ENCODE results near the gene MTUS2.
"Not testable (repeated sequence)": the region's sequence is repeated elsewhere in the genome, so short reads cannot be mapped to it uniquely, and the experiment has no call there.

Gene MTUS2

GRCh38 chr13:29345860-29346582 lies 525.9 kb downstream of the MTUS2 start:
- not testable (repeated sequence) for H3K27ac Mint-ChIP-seq; H3K27me3 Mint-ChIP-seq (ENCODE audit: low read depth); H3K36me3 Mint-ChIP-seq (ENCODE audit: low read depth); H3K4me3 Mint-ChIP-seq; H3K9me3 Mint-ChIP-seq; H3K4me1 Mint-ChIP-seq (ENCODE audit: low read depth)

- Mint-ChIP-seq H3K27ac (no peak overlapping the region), H3K4me1 (ENCODE audit: low read depth) (no peaks in the 10 kb centered on the region), H3K9me3 (no peaks in the 10 kb centered on the region), H3K36me3 (ENCODE audit: low read depth) (no peaks in the 10 kb centered on the region), H3K27me3 (ENCODE audit: low read depth) (peaks cover 10% of the 10 kb centered on the region), H3K4me3 (no peak overlapping the region)
These were observed 534.9 kb downstream of the MTUS2 start for GRCh38 chr13:29355029-29355428.

- Mint-ChIP-seq H3K36me3 (ENCODE audit: low read depth) (no peaks in the 10 kb centered on the region), H3K9me3 (no peaks in the 10 kb centered on the region), H3K27me3 (ENCODE audit: low read depth) (peaks cover 5% of the 10 kb centered on the region), H3K4me1 (ENCODE audit: low read depth) (no peaks in the 10 kb centered on the region), H3K27ac (no peak overlapping the region), H3K4me3 (no peak overlapping the region)
These were observed 539.0 kb downstream of the MTUS2 start for GRCh38 chr13:29359181-29359580.

- Mint-ChIP-seq H3K36me3 (ENCODE audit: low read depth) (no peaks in the 10 kb centered on the region), H3K4me3 (no peak overlapping the region), H3K4me1 (ENCODE audit: low read depth) (no peaks in the 10 kb centered on the region), H3K27ac (no peak overlapping the region), H3K27me3 (ENCODE audit: low read depth) (peaks cover 9% of the 10 kb centered on the region), H3K9me3 (no peaks in the 10 kb centered on the region)
These were observed 541.6 kb downstream of the MTUS2 start for GRCh38 chr13:29361716-29362115.

- no peak overlapping the region for H3K4me3 Mint-ChIP-seq
- H3K4me1 Mint-ChIP-seq (ENCODE audit: low read depth) = no peaks in the 10 kb centered on the region
- H3K27me3 Mint-ChIP-seq (ENCODE audit: low read depth) = peaks cover 9% of the 10 kb centered on the region
- H3K36me3 Mint-ChIP-seq (ENCODE audit: low read depth) = no peaks in the 10 kb centered on the region
- H3K27ac Mint-ChIP-seq = no peak overlapping the region
- no peaks in the 10 kb centered on the region for H3K9me3 Mint-ChIP-seq
These were observed 542.9 kb downstream of the MTUS2 start for GRCh38 chr13:29362849-29363604.

- Mint-ChIP-seq H3K27ac (no peak overlapping the region), H3K9me3 (no peaks in the 10 kb centered on the region), H3K4me1 (ENCODE audit: low read depth) (no peaks in the 10 kb centered on the region), H3K4me3 (no peak overlapping the region), H3K27me3 (ENCODE audit: low read depth) (peaks cover 12% of the 10 kb centered on the region), H3K36me3 (ENCODE audit: low read depth) (no peaks in the 10 kb centered on the region)
These were observed 549.1 kb downstream of the MTUS2 start for GRCh38 chr13:29369060-29369743.

- Mint-ChIP-seq H3K9me3 (peaks cover 19% of the 10 kb centered on the region), H3K4me1 (ENCODE audit: low read depth) (no peaks in the 10 kb centered on the region), H3K27ac (no peak overlapping the region), H3K36me3 (ENCODE audit: low read depth) (no peaks in the 10 kb centered on the region), H3K27me3 (ENCODE audit: low read depth) (no peaks in the 10 kb centered on the region), H3K4me3 (no peak overlapping the region)
These were observed 559.1 kb downstream of the MTUS2 start for GRCh38 chr13:29379281-29379680.

- Mint-ChIP-seq H3K4me1 (ENCODE audit: low read depth) (no peaks in the 10 kb centered on the region), H3K4me3 (no peak overlapping the region), H3K36me3 (ENCODE audit: low read depth) (no peaks in the 10 kb centered on the region), H3K27ac (no peak overlapping the region), H3K27me3 (ENCODE audit: low read depth) (no peaks in the 10 kb centered on the region), H3K9me3 (peaks cover 19% of the 10 kb centered on the region)
These were observed 559.7 kb downstream of the MTUS2 start for GRCh38 chr13:29379865-29380264.

- Mint-ChIP-seq H3K27ac (no peak overlapping the region), H3K27me3 (ENCODE audit: low read depth) (no peaks in the 10 kb centered on the region), H3K36me3 (ENCODE audit: low read depth) (no peaks in the 10 kb centered on the region), H3K4me3 (no peak overlapping the region), H3K9me3 (peaks cover 19% of the 10 kb centered on the region), H3K4me1 (ENCODE audit: low read depth) (no peaks in the 10 kb centered on the region)
These were observed 561.9 kb downstream of the MTUS2 start for GRCh38 chr13:29382021-29382420.

- Mint-ChIP-seq H3K36me3 (ENCODE audit: low read depth) (no peaks in the 10 kb centered on the region), H3K27ac (no peak overlapping the region), H3K4me1 (ENCODE audit: low read depth) (no peaks in the 10 kb centered on the region), H3K4me3 (no peak overlapping the region), H3K27me3 (ENCODE audit: low read depth) (no peaks in the 10 kb centered on the region), H3K9me3 (peaks cover 9% of the 10 kb centered on the region)
These were observed 563.3 kb downstream of the MTUS2 start for GRCh38 chr13:29383476-29383875.

GRCh38 chr13:29384466-29384865 lies 564.3 kb downstream of the MTUS2 start:
- no peaks in the 10 kb centered on the region for H3K36me3 Mint-ChIP-seq (ENCODE audit: low read depth)
- peaks cover 2% of the 10 kb centered on the region for H3K9me3 Mint-ChIP-seq
- H3K4me1 Mint-ChIP-seq (ENCODE audit: low read depth) = no peaks in the 10 kb centered on the region
- H3K27me3 Mint-ChIP-seq (ENCODE audit: low read depth) = no peaks in the 10 kb centered on the region
- no peak overlapping the region for H3K4me3 Mint-ChIP-seq
- H3K27ac Mint-ChIP-seq = no peak overlapping the region

GRCh38 chr13:29384871-29385270 lies 564.7 kb downstream of the MTUS2 start:
- Mint-ChIP-seq H3K4me3 (no peak overlapping the region), H3K27me3 (ENCODE audit: low read depth) (no peaks in the 10 kb centered on the region), H3K36me3 (ENCODE audit: low read depth) (no peaks in the 10 kb centered on the region), H3K27ac (no peak overlapping the region), H3K4me1 (ENCODE audit: low read depth) (no peaks in the 10 kb centered on the region), H3K9me3 (no peaks in the 10 kb centered on the region)

- Mint-ChIP-seq H3K9me3 (no peaks in the 10 kb centered on the region), H3K36me3 (ENCODE audit: low read depth) (no peaks in the 10 kb centered on the region), H3K4me1 (ENCODE audit: low read depth) (no peaks in the 10 kb centered on the region), H3K27me3 (ENCODE audit: low read depth) (no peaks in the 10 kb centered on the region), H3K27ac (no peak overlapping the region), H3K4me3 (no peak overlapping the region)
These were observed 566.1 kb downstream of the MTUS2 start for GRCh38 chr13:29386246-29386645.

GRCh38 chr13:29390598-29390997 lies 570.5 kb downstream of the MTUS2 start:
- not testable (repeated sequence) for H3K9me3 Mint-ChIP-seq; H3K4me1 Mint-ChIP-seq (ENCODE audit: low read depth); H3K36me3 Mint-ChIP-seq (ENCODE audit: low read depth); H3K4me3 Mint-ChIP-seq; H3K27ac Mint-ChIP-seq; H3K27me3 Mint-ChIP-seq (ENCODE audit: low read depth)

GRCh38 chr13:29396446-29396845 lies 576.3 kb downstream of the MTUS2 start:
- Mint-ChIP-seq H3K4me1 (ENCODE audit: low read depth) (no peaks in the 10 kb centered on the region), H3K27ac (no peak overlapping the region), H3K27me3 (ENCODE audit: low read depth) (no peaks in the 10 kb centered on the region), H3K9me3 (no peaks in the 10 kb centered on the region), H3K36me3 (ENCODE audit: low read depth) (no peaks in the 10 kb centered on the region), H3K4me3 (no peak overlapping the region)

Data from T-helper 1 cell treated with Interleukin-12 subunit alpha and Interleukin-12 subunit beta and Interleukin-4 antibody, amounts not matched to agents 30 μg/mL and 1 μg/mL, for 36 hours (primary cell).